Sigmoid colon (tissue), 7 donors: ENCODE results near the gene CYP2E1. TPM values are rescaled to one million over a fixed set of nuclear protein-coding genes. Genes with fewer than 3 reads are reported as not detected.
"Not testable (repeated sequence)": the region's sequence is repeated elsewhere in the genome, so short reads cannot be mapped to it uniquely, and the experiment has no call there.

Experiments used
- DNase-seq: peaks from one replicate; pipeline ENCODE4 v3.0.0-alpha.2; 2019
- H3K27ac ChIP-seq, 4 donors: fragments of 200-600 bp; sonication (generic); one replicate each; pipeline ENCODE4 v1.5.1; 2016 to 2019; ENCODE audit warnings: mild to moderate bottlenecking in 1 of 4
- H3K27me3 ChIP-seq, 3 donors: fragments of 200-600 bp; sonication (generic); one replicate each; pipeline ENCODE4 v1.5.1; 2019; ENCODE audit warnings: mild to moderate bottlenecking in 1 of 3
- H3K36me3 ChIP-seq, 4 donors: fragments of 200-600 bp; sonication (generic); one replicate each; pipeline ENCODE4 v1.5.1; 2016 to 2019
- H3K4me1 ChIP-seq, 4 donors: fragments of 200-600 bp; sonication (generic); one replicate each; pipeline ENCODE4 v1.5.1; 2017 to 2019
- H3K4me3 ChIP-seq, 4 donors: fragments of 200-600 bp; sonication (generic); one replicate each; pipeline ENCODE4 v1.5.1; 2017 to 2019; ENCODE audit warnings: mild to moderate bottlenecking in 2 of 4, moderate library complexity in 1 of 4
- H3K9me3 ChIP-seq, 4 donors: fragments of 200-600 bp in 3 of 4; sonication (generic) in 3 of 4; one replicate each; pipeline versions ENCODE4 v1.5.1 to v1.6.1; 2013 to 2019
- EP300 ChIP-seq, 4 donors: sonication (generic); formaldehyde crosslinking; IDR thresholded peaks; one replicate each; pipeline ENCODE4 v1.6.1; 2017; ENCODE audit warnings: antibody characterized with exemption in 4 of 4
- POLR2A ChIP-seq, 2 donors: fragments of 450-650 bp; IDR thresholded peaks; one replicate each; pipeline ENCODE4 v1.6.1; 2016; ENCODE audit warnings: antibody characterized with exemption in 2 of 2, mild to moderate bottlenecking in 2 of 2, moderate library complexity in 2 of 2
- POLR2AphosphoS5 ChIP-seq, 4 donors: sonication (generic); formaldehyde crosslinking; IDR thresholded peaks; one replicate each; pipeline ENCODE4 v1.6.1; 2017; ENCODE audit warnings: antibody characterized with exemption in 4 of 4
- WGBS, 2 donors: extraction: QIAGEN DNeasy Blood & Tissue Kit; methylation state at CpG; one replicate each; pipeline ENCODE4 v1.1.7; 2013; 5-methylcytosine and 5-hydroxymethylcytosine counted together
- intact Hi-C: fragments of 100-400 bp; cut with DNase I; formaldehyde crosslinking; loops from one replicate; pipeline ENCODE4 v1.15.1; 2023
- polyA plus RNA-seq, 3 donors: library from polyadenylated mRNA; stranded (reverse); fragments of 200-250 nt; gene quantifications; one replicate each; pipeline ENCODE4 v1.2.3, GENCODE V29; 2013
- total RNA-seq, 4 donors: library from RNA; depleted of rRNA; stranded (reverse); fragments of >200 nt; gene quantifications; one replicate each; pipeline ENCODE4 v1.1.0, GENCODE V29; 2016
- TF ChIP-seq, protein P1 (sequence below), 4 experiments: fragments of 450-650 bp in 3 of 4; fragments of 200-600 bp in 1 of 4; IDR thresholded peaks; one replicate each; pipeline ENCODE4 v1.5.1; 2016 to 2019; ENCODE audit warnings: antibody characterized with exemption in 4 of 4, mild to moderate bottlenecking in 3 of 4, moderate library complexity in 2 of 4
- donor health status: healthy with polysubstance abuse.
- donor health status: Bipolar disorder and iron deficiency.
- donor health status: healthy.

The CYP2E1 gene
- total and polyA plus RNA-seq, 7 donors, result 0.66 to 7.2 (median 2.5) TPM; not detected in 2

- no peak for DNase-seq
- peaks cover 0 to 6% (median 1%) of the 10 kb centered on the region in 4 donors for H3K9me3 ChIP-seq
- H3K4me3 ChIP-seq, result no peak overlapping the region
- no peak overlapping the region for H3K27ac ChIP-seq
- no peaks in the 10 kb centered on the region for H3K36me3 ChIP-seq
- no peaks in the 10 kb centered on the region for H3K27me3 ChIP-seq
- no peaks in the 10 kb centered on the region for H3K4me1 ChIP-seq
- 68 to 76% methylated on average over 4 of the region's 4 CpGs for WGBS, 2 donors
- intact Hi-C loops, result no loop called here
- no peak for TF ChIP-seq POLR2A (IDR thresholded peaks at IDR 0.05)
- TF ChIP-seq, protein P1, sequence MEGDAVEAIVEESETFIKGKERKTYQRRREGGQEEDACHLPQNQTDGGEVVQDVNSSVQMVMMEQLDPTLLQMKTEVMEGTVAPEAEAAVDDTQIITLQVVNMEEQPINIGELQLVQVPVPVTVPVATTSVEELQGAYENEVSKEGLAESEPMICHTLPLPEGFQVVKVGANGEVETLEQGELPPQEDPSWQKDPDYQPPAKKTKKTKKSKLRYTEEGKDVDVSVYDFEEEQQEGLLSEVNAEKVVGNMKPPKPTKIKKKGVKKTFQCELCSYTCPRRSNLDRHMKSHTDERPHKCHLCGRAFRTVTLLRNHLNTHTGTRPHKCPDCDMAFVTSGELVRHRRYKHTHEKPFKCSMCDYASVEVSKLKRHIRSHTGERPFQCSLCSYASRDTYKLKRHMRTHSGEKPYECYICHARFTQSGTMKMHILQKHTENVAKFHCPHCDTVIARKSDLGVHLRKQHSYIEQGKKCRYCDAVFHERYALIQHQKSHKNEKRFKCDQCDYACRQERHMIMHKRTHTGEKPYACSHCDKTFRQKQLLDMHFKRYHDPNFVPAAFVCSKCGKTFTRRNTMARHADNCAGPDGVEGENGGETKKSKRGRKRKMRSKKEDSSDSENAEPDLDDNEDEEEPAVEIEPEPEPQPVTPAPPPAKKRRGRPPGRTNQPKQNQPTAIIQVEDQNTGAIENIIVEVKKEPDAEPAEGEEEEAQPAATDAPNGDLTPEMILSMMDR (IDR thresholded peaks at IDR 0.05), result no peak
- TF ChIP-seq POLR2AphosphoS5 (IDR thresholded peaks at IDR 0.05), result no peak
- no peak for TF ChIP-seq EP300 (IDR thresholded peaks at IDR 0.05)
These were observed 17.5 kb upstream of the CYP2E1 start for GRCh38 chr10:133509700-133510099.

GRCh38 chr10:133511408-133511807, 15.8 kb upstream of the CYP2E1 start:
- no peaks in the 10 kb centered on the region for H3K36me3 ChIP-seq
- no peak overlapping the region for H3K4me3 ChIP-seq
- 76 to 79% methylated on average over 4 of the region's 4 CpGs for WGBS, 2 donors
- intact Hi-C loops, result no loop called here
- H3K27me3 ChIP-seq, result no peaks in the 10 kb centered on the region
- no peak for DNase-seq
- TF ChIP-seq POLR2AphosphoS5 (IDR thresholded peaks at IDR 0.05) (no peak), POLR2A (IDR thresholded peaks at IDR 0.05) (no peak), EP300 (IDR thresholded peaks at IDR 0.05) (no peak)
- TF ChIP-seq, protein P1 (IDR thresholded peaks at IDR 0.05), result no peak
- peaks cover 0 to 6% (median 1%) of the 10 kb centered on the region in 4 donors for H3K9me3 ChIP-seq
- H3K4me1 ChIP-seq, result no peaks in the 10 kb centered on the region
- no peak overlapping the region for H3K27ac ChIP-seq

GRCh38 chr10:133511907-133512528, 15.1 kb upstream of the CYP2E1 start:
- intact Hi-C loops, result no loop called here
- WGBS, 2 donors, result 39 to 52% methylated on average over 4 of the region's 4 CpGs
- TF ChIP-seq POLR2AphosphoS5 (IDR thresholded peaks at IDR 0.05), result no peak

DNA sequence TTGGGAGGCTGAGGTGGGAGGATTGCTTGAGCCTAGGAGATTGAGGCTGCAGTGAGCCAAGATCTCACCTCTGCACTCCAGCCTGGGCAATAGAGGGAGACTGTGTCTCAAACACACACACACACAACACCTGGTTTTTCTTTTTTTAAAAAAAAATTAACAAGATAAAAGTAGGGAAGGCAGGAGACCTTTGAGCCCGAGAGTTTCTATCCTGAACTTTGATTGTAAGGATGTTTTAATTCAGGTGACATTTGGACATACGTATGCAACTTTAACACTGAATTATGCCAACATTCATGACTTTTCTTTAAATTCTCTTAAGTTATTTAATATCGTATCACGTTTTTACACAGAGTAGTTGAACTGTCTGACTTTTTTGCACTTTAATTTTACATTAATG, 11.7 kb upstream of the CYP2E1 start:
- Histone ChIP-seq H3K36me3 (no peaks in the 10 kb centered on the region), H3K4me3 (no peak overlapping the region), H3K27ac (no peak overlapping the region), H3K27me3 (no peaks in the 10 kb centered on the region), H3K4me1 (peaks cover 0 to 10% (median 0%) of the 10 kb centered on the region in 4 donors), H3K9me3 (no peaks in the 10 kb centered on the region)
- intact Hi-C loops, result no loop called here
- DNase-seq, result no peak
- 72 to 73% methylated on average over 4 of the region's 4 CpGs for WGBS, 2 donors
- TF ChIP-seq, protein P1 (IDR thresholded peaks at IDR 0.05), result no peak
- TF ChIP-seq POLR2A (IDR thresholded peaks at IDR 0.05), result no peak
- no peak for TF ChIP-seq EP300 (IDR thresholded peaks at IDR 0.05)
- no peak for TF ChIP-seq POLR2AphosphoS5 (IDR thresholded peaks at IDR 0.05)

More at GRCh38 chr10:133511907-133512528, 15.1 kb upstream of the CYP2E1 start:
- H3K27me3 ChIP-seq, result no peaks in the 10 kb centered on the region
- H3K27ac ChIP-seq, result no peak overlapping the region
- peaks cover 0 to 6% (median 1%) of the 10 kb centered on the region in 4 donors for H3K9me3 ChIP-seq
- no peak for DNase-seq
- H3K4me1 ChIP-seq, result no peaks in the 10 kb centered on the region
- H3K4me3 ChIP-seq, result no peak overlapping the region
- H3K36me3 ChIP-seq, result no peaks in the 10 kb centered on the region

DNA sequence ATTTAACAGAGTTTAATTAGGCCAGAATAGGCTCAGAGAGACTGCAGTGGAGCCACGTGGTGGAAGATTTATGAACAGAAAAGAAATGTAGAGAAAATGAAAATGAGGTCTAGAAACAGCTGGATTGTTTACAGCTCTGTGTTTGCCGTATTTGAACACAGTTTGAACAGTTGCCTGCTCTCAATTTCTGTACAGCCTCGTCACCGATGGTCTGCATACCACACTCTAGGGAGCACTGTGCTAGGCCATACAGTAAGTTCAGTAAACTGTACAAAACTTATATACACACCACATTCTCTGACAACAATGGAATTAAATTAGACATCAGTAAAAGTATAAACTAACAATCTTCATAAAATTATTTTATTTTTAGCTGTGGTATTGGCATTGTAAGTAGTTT, 11.1 kb upstream of the CYP2E1 start:
- DNase-seq, result no peak
- no peaks in the 10 kb centered on the region for H3K27me3 ChIP-seq
- intact Hi-C loops, result no loop called here

GRCh38 chr10:133518517-133518916, 8.6 kb upstream of the CYP2E1 start:
- peaks cover 0 to 13% (median 0%) of the 10 kb centered on the region in 4 donors for H3K4me1 ChIP-seq
- DNase-seq, H3K9me3 ChIP-seq, H3K36me3 ChIP-seq, H3K27ac ChIP-seq, H3K27me3 ChIP-seq, H3K4me3 ChIP-seq, intact Hi-C loops: not testable (repeated sequence)
- WGBS, 2 donors, result 59 to 72% methylated on average over 5 of the region's 5 CpGs

More for the DNA sequence above, 11.1 kb upstream of the CYP2E1 start:
- 55 to 58% methylated on average over 4 of the region's 4 CpGs for WGBS, 2 donors
- TF ChIP-seq, protein P1 (IDR thresholded peaks at IDR 0.05), result no peak
- TF ChIP-seq POLR2A (IDR thresholded peaks at IDR 0.05) (no peak), EP300 (IDR thresholded peaks at IDR 0.05) (no peak), POLR2AphosphoS5 (IDR thresholded peaks at IDR 0.05) (no peak)
- H3K4me1 ChIP-seq, result peaks cover 0 to 13% (median 0%) of the 10 kb centered on the region in 4 donors
- no peak overlapping the region for H3K4me3 ChIP-seq
- H3K27ac ChIP-seq, result no peak overlapping the region
- H3K36me3 ChIP-seq, result no peaks in the 10 kb centered on the region
- no peaks in the 10 kb centered on the region for H3K9me3 ChIP-seq
